Measurements from ENCODE around the gene NFIX. TPM values are rescaled to one million over a fixed set of nuclear protein-coding genes. Genes with fewer than 3 reads are reported as not detected.

The NFIX gene
- total RNA-seq, 6 experiments from 2014 or later: 20.3 to 40.0 (median 26.7) TPM

GRCh38 chr19:13104848-13105711 is 109.8 kb downstream of the NFIX start:
- DNase-seq (peak in 2 of 3 donors; percentile 48 to 53), ATAC-seq (peak in 1 of 4 donors; percentile 2)
- Histone ChIP-seq H3K4me1 (peaks cover 0 to 15% (median 6%) of the 10 kb centered on the region in 4 donors), H3K36me3 (no peaks in the 10 kb centered on the region), H3K9me3 (no peaks in the 10 kb centered on the region), H3K27ac (peak overlapping the region in 2 of 3 donors; percentile 76 to 87), H3K27me3 (no peaks in the 10 kb centered on the region), H3K4me3 (peak overlapping the region; percentile 10 to 20 (median 16))
- 55% methylated on average over 8 of the region's 29 CpGs for WGBS (ENCODE audit: insufficient coverage, low coverage, low lambda C conversion rate, missing lambda C conversion rate)
- TF ChIP-seq POLR2A (IDR thresholded peaks at IDR 0.05): no peak
- TF ChIP-seq, protein P1, sequence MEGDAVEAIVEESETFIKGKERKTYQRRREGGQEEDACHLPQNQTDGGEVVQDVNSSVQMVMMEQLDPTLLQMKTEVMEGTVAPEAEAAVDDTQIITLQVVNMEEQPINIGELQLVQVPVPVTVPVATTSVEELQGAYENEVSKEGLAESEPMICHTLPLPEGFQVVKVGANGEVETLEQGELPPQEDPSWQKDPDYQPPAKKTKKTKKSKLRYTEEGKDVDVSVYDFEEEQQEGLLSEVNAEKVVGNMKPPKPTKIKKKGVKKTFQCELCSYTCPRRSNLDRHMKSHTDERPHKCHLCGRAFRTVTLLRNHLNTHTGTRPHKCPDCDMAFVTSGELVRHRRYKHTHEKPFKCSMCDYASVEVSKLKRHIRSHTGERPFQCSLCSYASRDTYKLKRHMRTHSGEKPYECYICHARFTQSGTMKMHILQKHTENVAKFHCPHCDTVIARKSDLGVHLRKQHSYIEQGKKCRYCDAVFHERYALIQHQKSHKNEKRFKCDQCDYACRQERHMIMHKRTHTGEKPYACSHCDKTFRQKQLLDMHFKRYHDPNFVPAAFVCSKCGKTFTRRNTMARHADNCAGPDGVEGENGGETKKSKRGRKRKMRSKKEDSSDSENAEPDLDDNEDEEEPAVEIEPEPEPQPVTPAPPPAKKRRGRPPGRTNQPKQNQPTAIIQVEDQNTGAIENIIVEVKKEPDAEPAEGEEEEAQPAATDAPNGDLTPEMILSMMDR (IDR thresholded peaks at IDR 0.05): no peak
- intact Hi-C loops (cut with DNase I): loop anchor here in 1 of 2 donors (10.0 kb wide), 1 partner anchor 160 kb away; no protein-coding TSS in a partner anchor

GRCh38 chr19:13109361-13110098 is 114.3 kb downstream of the NFIX start:
- ATAC-seq (peak in 1 of 4 donors; percentile 10), DNase-seq (no peak)
- Histone ChIP-seq H3K36me3 (peaks cover 0 to 18% (median 0%) of the 10 kb centered on the region in 4 donors), H3K4me1 (no peaks in the 10 kb centered on the region), H3K9me3 (no peaks in the 10 kb centered on the region), H3K27me3 (no peaks in the 10 kb centered on the region), H3K4me3 (no peak overlapping the region), H3K27ac (no peak overlapping the region)
- intact Hi-C loops (cut with DNase I): loop anchor here in 1 of 2 donors (10.0 kb wide), 1 partner anchor 155 kb away; no protein-coding TSS in a partner anchor
- TF ChIP-seq, protein P1 (IDR thresholded peaks at IDR 0.05): no peak
- TF ChIP-seq POLR2A (IDR thresholded peaks at IDR 0.05): no peak
- WGBS (ENCODE audit: insufficient coverage, low coverage, low lambda C conversion rate, missing lambda C conversion rate): no CpG with 5 or more reads among the region's 30 CpGs

- no peaks in the 10 kb centered on the region for H3K27me3 ChIP-seq
- no peak overlapping the region for H3K27ac ChIP-seq
- no CpG with 5 or more reads among the region's 15 CpGs for WGBS (ENCODE audit: insufficient coverage, low coverage, low lambda C conversion rate, missing lambda C conversion rate)
- intact Hi-C loops (cut with DNase I): no loop called here
- no peak for ATAC-seq
- no peaks in the 10 kb centered on the region for H3K9me3 ChIP-seq
- no peak for TF ChIP-seq POLR2A (IDR thresholded peaks at IDR 0.05)
- TF ChIP-seq, protein P1 (IDR thresholded peaks at IDR 0.05): no peak
- no peak for DNase-seq
- H3K4me1 ChIP-seq: no peaks in the 10 kb centered on the region
- no peak overlapping the region for H3K4me3 ChIP-seq
- peaks cover 0 to 18% (median 0%) of the 10 kb centered on the region in 4 donors for H3K36me3 ChIP-seq
These were observed 114.9 kb downstream of the NFIX start for GRCh38 chr19:13110099-13110610.

- H3K27me3 ChIP-seq: no peaks in the 10 kb centered on the region
- no peak for DNase-seq
- no peaks in the 10 kb centered on the region for H3K9me3 ChIP-seq
- H3K4me1 ChIP-seq: peaks cover 0 to 9% (median 3%) of the 10 kb centered on the region in 4 donors
- no peak overlapping the region for H3K27ac ChIP-seq
- peaks cover 0 to 18% (median 0%) of the 10 kb centered on the region in 4 donors for H3K36me3 ChIP-seq
- no CpG with 5 or more reads among the region's 10 CpGs for WGBS (ENCODE audit: insufficient coverage, low coverage, low lambda C conversion rate, missing lambda C conversion rate)
- intact Hi-C loops (cut with DNase I): no loop called here
- H3K4me3 ChIP-seq: no peak overlapping the region
- TF ChIP-seq, protein P1 (IDR thresholded peaks at IDR 0.05): no peak
- no peak for TF ChIP-seq POLR2A (IDR thresholded peaks at IDR 0.05)
- ATAC-seq: no peak
These were observed 117.3 kb downstream of the NFIX start for GRCh38 chr19:13112555-13112954.
